Thoracic aorta (tissue), 2 donors: ENCODE results near the gene TNFSF8. TPM values are rescaled to one million over a fixed set of nuclear protein-coding genes. Genes with fewer than 3 reads are reported as not detected.

Experiments
- ATAC-seq: fragments of 150-250 bp; one replicate; pipeline ENCODE4 v1.8.0; 2017; ENCODE audit warnings: low read depth; ENCODE audit not compliant: insufficient number of reproducible peaks, low FRiP score
- DNase-seq: peaks from one replicate; pipeline ENCODE4 v3.0.0-alpha.2; 2020; ENCODE audit warnings: low spot score
- H3K27ac ChIP-seq, 2 donors: fragments of 200-600 bp; sonication (generic); 1 replicate in 1 of 2; 2 replicates in 1 of 2; pipeline ENCODE4 v1.5.1; 2016; ENCODE audit warnings: mild to moderate bottlenecking in 2 of 2, moderate library complexity in 2 of 2
- H3K27me3 ChIP-seq: fragments of 200-600 bp; sonication (generic); replicated peaks from 2 replicates; pipeline ENCODE4 v1.6.0; 2016; ENCODE audit warnings: mild to moderate bottlenecking; ENCODE audit not compliant: insufficient read depth
- H3K36me3 ChIP-seq: fragments of 200-600 bp; sonication (generic); one replicate; pipeline ENCODE4 v1.5.1; 2016
- H3K4me1 ChIP-seq, 2 donors: fragments of 200-600 bp; sonication (generic); 1 replicate in 1 of 2; 2 replicates in 1 of 2; pipeline versions ENCODE4 v1.5.1 to v1.6.0; 2016; ENCODE audit warnings: low read depth in 2 of 2, mild to moderate bottlenecking in 1 of 2; ENCODE audit not compliant: control insufficient read depth in 1 of 2
- H3K4me3 ChIP-seq: fragments of 200-600 bp; sonication (generic); 2 replicates; pipeline ENCODE4 v1.5.1; 2016; ENCODE audit warnings: mild to moderate bottlenecking
- H3K9me3 ChIP-seq: fragments of 200-600 bp; sonication (generic); 2 replicates; pipeline ENCODE4 v1.5.1; 2016
- CTCF ChIP-seq: fragments of 200-600 bp; sonication (generic); IDR thresholded peaks from one replicate; pipeline ENCODE4 v1.5.1; 2019; ENCODE audit warnings: antibody characterized with exemption
- total RNA-seq, 2 donors: library from RNA; depleted of rRNA; stranded (reverse); fragments of >200 nt; gene quantifications; one replicate each; pipeline versions ENCODE4 v1.1.0 to v1.2.3, GENCODE V29; 2016

The TNFSF8 gene
- total RNA-seq, 2 donors from 2014 or later, result 4.1 to 5.8 TPM

GRCh38 chr9:114958021-114958843 is 27.8 kb upstream of the TNFSF8 start:
- H3K9me3 ChIP-seq, result peaks cover 9% of the 10 kb centered on the region
- no peaks in the 10 kb centered on the region for H3K36me3 ChIP-seq
- no peak for TF ChIP-seq CTCF
- H3K27ac ChIP-seq, result peak overlapping the region in 1 of 2 donors; percentile 1
- DNase-seq, result no peak
- peaks cover 4 to 5% of the 10 kb centered on the region in 2 donors for H3K4me1 ChIP-seq
- no peaks in the 10 kb centered on the region for H3K27me3 ChIP-seq
- ATAC-seq, result no peak
- no peak overlapping the region for H3K4me3 ChIP-seq

GRCh38 chr9:114957558-114957957 is 27.2 kb upstream of the TNFSF8 start:
- DNase-seq, result no peak
- no peak overlapping the region for H3K27ac ChIP-seq

GRCh38 chr9:114954956-114955582 is 24.7 kb upstream of the TNFSF8 start:
- Histone ChIP-seq H3K27ac (no peak overlapping the region), H3K4me1 (peaks cover 4 to 5% of the 10 kb centered on the region in 2 donors), H3K27me3 (no peaks in the 10 kb centered on the region), H3K36me3 (no peaks in the 10 kb centered on the region), H3K9me3 (no peaks in the 10 kb centered on the region), H3K4me3 (no peak overlapping the region)
- TF ChIP-seq CTCF, result no peak
- DNase-seq (no peak), ATAC-seq (no peak)

More at GRCh38 chr9:114957558-114957957, 27.2 kb upstream of the TNFSF8 start:
- Histone ChIP-seq H3K4me3 (no peak overlapping the region), H3K27me3 (no peaks in the 10 kb centered on the region), H3K4me1 (peaks cover 4 to 5% of the 10 kb centered on the region in 2 donors), H3K36me3 (no peaks in the 10 kb centered on the region), H3K9me3 (peaks cover 4% of the 10 kb centered on the region)
- ATAC-seq, result no peak
- TF ChIP-seq CTCF, result no peak

GRCh38 chr9:114953959-114954358 is 23.6 kb upstream of the TNFSF8 start:
- Histone ChIP-seq H3K36me3 (no peaks in the 10 kb centered on the region), H3K27ac (no peak overlapping the region), H3K4me3 (no peak overlapping the region), H3K4me1 (peaks cover 4 to 5% of the 10 kb centered on the region in 2 donors), H3K9me3 (no peaks in the 10 kb centered on the region), H3K27me3 (no peaks in the 10 kb centered on the region)
- DNase-seq (no peak), ATAC-seq (no peak)
- TF ChIP-seq CTCF, result no peak

- TF ChIP-seq CTCF, result no peak
- DNase-seq (no peak), ATAC-seq (no peak)
- Histone ChIP-seq H3K27me3 (no peaks in the 10 kb centered on the region), H3K4me1 (peaks cover 4 to 5% of the 10 kb centered on the region in 2 donors), H3K27ac (no peak overlapping the region), H3K4me3 (no peak overlapping the region), H3K36me3 (no peaks in the 10 kb centered on the region), H3K9me3 (no peaks in the 10 kb centered on the region)
Measured at GRCh38 chr9:114953046-114953445, 22.7 kb upstream of the TNFSF8 start.
